K562 (cell line): ENCODE results near the gene PTPRZ1.

Experiments used
- ARHGAP35 ChIP-seq: fragments of 450-650 bp; IDR thresholded peaks from 2 replicates; pipeline ENCODE4 v1.6.1; 2018; ENCODE audit not compliant: partially characterized antibody
- CBX1 ChIP-seq: sonication (generic); IDR thresholded peaks from 2 replicates; pipeline ENCODE4 v1.6.1; 2016; ENCODE audit warnings: antibody characterized with exemption, low read depth, mild to moderate bottlenecking
- ELK1 ChIP-seq: sonication (generic); formaldehyde crosslinking; IDR thresholded peaks from 2 replicates; pipeline ENCODE4 v1.8.1; 2022; ENCODE audit warnings: missing genetic modification reagents
- EZH2 ChIP-seq: IDR thresholded peaks from 2 replicates; pipeline ENCODE4 v1.6.1; 2012; ENCODE audit warnings: low read depth, mild to moderate bottlenecking, inconsistent platforms, low read length, borderline replicate concordance
- KAT2B ChIP-seq: IDR thresholded peaks from one replicate; pipeline ENCODE4 v1.6.1; 2012; ENCODE audit warnings: low read depth, mild to moderate bottlenecking, control low read depth, inconsistent platforms, low read length, moderate library complexity
- PRDM10 ChIP-seq: fragments of 450-650 bp; IDR thresholded peaks from 2 replicates; pipeline ENCODE4 v1.6.1; 2018; ENCODE audit not compliant: partially characterized antibody
- RFX1 ChIP-seq: fragments of 450-650 bp; IDR thresholded peaks from 2 replicates; pipeline ENCODE4 v1.6.1; 2016; ENCODE audit warnings: mild to moderate bottlenecking, moderate library complexity
- TCF7L2 ChIP-seq: fragments of 150-350 bp; IDR thresholded peaks from 2 replicates; pipeline ENCODE4 v1.6.1; 2016; ENCODE audit warnings: low read depth, mild to moderate bottlenecking, low read length, moderate library complexity
- TFAM ChIP-seq: fragments of 250-450 bp; sonication (Bioruptor Pico); conservative IDR thresholded peaks from 2 replicates; pipeline ENCODE4 v1.5.0; 2021; ENCODE audit warnings: mild to moderate bottlenecking, moderate library complexity
- USF2 ChIP-seq: sonication (generic); formaldehyde crosslinking; IDR thresholded peaks from 2 replicates; pipeline ENCODE4 v1.5.0; 2020; ENCODE audit warnings: missing genetic modification reagents
- ZFP1 ChIP-seq: fragments of 450-650 bp; formaldehyde crosslinking; IDR thresholded peaks from 2 replicates; pipeline ENCODE4 v1.4.0; 2020; ENCODE audit warnings: mild to moderate bottlenecking, mixed read lengths
- TF ChIP-seq, protein P1 (sequence below), 2 experiments: fragments of 450-650 bp in 1 of 2; sonication (generic) in 1 of 2; formaldehyde crosslinking in 1 of 2; IDR thresholded peaks in 1 of 2; conservative IDR thresholded peaks in 1 of 2; 2 replicates each; pipeline versions ENCODE4 v1.6.1 to v1.8.1; 2016 to 2023; ENCODE audit warnings: mild to moderate bottlenecking in 2 of 2, moderate library complexity in 2 of 2, inconsistent platforms in 1 of 2, missing genetic modification reagents in 1 of 2
- TF ChIP-seq, protein P2 (sequence below), 2 experiments: fragments of 450-650 bp in 1 of 2; sonication (generic) in 1 of 2; formaldehyde crosslinking in 1 of 2; IDR thresholded peaks; 2 replicates each; pipeline versions ENCODE4 v1.7.1 to v1.9.0; 2016 to 2022; ENCODE audit warnings: inconsistent platforms in 1 of 2, mild to moderate bottlenecking in 1 of 2, missing genetic modification reagents in 1 of 2

DNA sequence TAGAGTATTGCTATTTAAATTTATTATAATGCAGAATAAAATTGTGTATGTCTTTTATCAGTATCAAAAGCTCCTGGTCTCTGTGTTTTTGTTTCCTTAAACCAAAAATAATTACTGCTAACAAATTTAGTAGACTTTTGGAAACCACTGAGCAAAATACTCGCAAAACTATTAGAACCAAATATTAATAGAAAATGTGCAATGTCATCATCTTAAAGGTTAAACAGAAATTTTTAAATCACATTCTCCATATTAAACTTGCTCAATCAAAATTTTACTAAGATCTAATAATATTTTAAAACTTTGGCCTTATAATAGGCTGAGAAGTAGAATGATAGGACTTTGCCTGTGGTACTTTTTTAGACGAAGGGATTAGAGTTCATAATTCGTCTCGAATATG lies 222.7 kb downstream of the PTPRZ1 start:
- TF ChIP-seq TFAM (CRISPR knock-in tag) (no peak), RFX1 (no peak), KAT2B (no peak), TCF7L2 (no peak), ZFP1 (no peak), USF2 (no peak), ELK1 (CRISPR knock-in tag) (no peak), ARHGAP35 (no peak), PRDM10 (no peak), CBX1 (no peak), EZH2 (no peak)
- TF ChIP-seq, protein P1, sequence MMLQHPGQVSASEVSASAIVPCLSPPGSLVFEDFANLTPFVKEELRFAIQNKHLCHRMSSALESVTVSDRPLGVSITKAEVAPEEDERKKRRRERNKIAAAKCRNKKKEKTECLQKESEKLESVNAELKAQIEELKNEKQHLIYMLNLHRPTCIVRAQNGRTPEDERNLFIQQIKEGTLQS (IDR thresholded peaks at IDR 0.05), result no peak
- TF ChIP-seq, protein P1 (CRISPR knock-in tag; conservative IDR thresholded peaks at IDR 0.05), result no peak
- TF ChIP-seq, protein P2, sequence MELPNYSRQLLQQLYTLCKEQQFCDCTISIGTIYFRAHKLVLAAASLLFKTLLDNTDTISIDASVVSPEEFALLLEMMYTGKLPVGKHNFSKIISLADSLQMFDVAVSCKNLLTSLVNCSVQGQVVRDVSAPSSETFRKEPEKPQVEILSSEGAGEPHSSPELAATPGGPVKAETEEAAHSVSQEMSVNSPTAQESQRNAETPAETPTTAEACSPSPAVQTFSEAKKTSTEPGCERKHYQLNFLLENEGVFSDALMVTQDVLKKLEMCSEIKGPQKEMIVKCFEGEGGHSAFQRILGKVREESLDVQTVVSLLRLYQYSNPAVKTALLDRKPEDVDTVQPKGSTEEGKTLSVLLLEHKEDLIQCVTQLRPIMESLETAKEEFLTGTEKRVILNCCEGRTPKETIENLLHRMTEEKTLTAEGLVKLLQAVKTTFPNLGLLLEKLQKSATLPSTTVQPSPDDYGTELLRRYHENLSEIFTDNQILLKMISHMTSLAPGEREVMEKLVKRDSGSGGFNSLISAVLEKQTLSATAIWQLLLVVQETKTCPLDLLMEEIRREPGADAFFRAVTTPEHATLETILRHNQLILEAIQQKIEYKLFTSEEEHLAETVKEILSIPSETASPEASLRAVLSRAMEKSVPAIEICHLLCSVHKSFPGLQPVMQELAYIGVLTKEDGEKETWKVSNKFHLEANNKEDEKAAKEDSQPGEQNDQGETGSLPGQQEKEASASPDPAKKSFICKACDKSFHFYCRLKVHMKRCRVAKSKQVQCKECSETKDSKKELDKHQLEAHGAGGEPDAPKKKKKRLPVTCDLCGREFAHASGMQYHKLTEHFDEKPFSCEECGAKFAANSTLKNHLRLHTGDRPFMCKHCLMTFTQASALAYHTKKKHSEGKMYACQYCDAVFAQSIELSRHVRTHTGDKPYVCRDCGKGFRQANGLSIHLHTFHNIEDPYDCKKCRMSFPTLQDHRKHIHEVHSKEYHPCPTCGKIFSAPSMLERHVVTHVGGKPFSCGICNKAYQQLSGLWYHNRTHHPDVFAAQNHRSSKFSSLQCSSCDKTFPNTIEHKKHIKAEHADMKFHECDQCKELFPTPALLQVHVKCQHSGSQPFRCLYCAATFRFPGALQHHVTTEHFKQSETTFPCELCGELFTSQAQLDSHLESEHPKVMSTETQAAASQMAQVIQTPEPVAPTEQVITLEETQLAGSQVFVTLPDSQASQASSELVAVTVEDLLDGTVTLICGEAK (IDR thresholded peaks at IDR 0.05), result no peak
- TF ChIP-seq, protein P2 (CRISPR knock-in tag; IDR thresholded peaks at IDR 0.05), result no peak
